ENCODE data around the gene MSL1. TPM values are rescaled to one million over a fixed set of nuclear protein-coding genes. Genes with fewer than 3 reads are reported as not detected.

The MSL1 gene
- total and polyA plus RNA-seq, 2 of the 13 experiments (the other 11 are each of a cell fraction or from before 2014, with no cell fraction given): 63.8 to 88.5 TPM

DNA sequence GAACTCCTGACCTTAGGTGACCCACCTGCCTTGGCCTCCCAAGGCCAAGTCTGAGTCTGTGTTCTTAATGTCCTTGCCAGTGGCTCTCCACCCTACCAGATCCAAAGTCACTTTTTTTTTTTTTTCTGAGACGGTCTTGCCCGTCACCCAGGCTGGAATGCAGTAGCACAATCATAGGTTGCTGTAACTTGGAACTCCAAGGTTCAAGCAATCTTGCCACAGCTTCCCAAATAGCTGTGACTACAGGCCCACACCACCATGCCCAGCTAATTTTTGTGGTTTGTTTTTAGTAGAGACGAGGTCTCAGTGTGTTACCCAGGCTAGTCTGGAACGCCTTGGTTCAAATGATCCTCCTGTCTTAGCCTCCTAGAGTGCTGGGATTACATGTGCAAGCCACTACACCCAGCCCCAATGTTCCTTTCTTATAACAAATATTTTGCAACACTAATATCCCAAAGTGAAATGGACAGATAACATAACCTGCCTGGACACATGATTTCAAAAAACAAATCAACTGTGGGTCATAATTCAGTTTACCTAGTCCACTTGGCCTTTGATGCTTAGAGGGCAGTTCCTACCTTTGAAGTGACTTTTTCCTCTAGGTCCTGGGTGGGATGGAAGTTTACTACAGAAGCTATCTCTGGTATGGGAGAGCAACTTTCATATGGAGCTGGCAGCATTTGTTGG is 51.5 kb downstream of the MSL1 start (continued):
- TF ChIP-seq JUN (CRISPR knock-in tag; IDR thresholded peaks at IDR 0.05): no peak
- TF ChIP-seq ISX (CRISPR knock-in tag; conservative IDR thresholded peaks at IDR 0.05): no peak
- TF ChIP-seq PHF5A (CRISPR knock-in tag; IDR thresholded peaks at IDR 0.05; ENCODE audit: low read depth, unreplicated experiment): no peak
- TF ChIP-seq ZNF264 (CRISPR knock-in tag; IDR thresholded peaks at IDR 0.05): 0 out of 2 replicates have a peak, but pooled peaks have one; percentile 55
- TF ChIP-seq, protein P1, sequence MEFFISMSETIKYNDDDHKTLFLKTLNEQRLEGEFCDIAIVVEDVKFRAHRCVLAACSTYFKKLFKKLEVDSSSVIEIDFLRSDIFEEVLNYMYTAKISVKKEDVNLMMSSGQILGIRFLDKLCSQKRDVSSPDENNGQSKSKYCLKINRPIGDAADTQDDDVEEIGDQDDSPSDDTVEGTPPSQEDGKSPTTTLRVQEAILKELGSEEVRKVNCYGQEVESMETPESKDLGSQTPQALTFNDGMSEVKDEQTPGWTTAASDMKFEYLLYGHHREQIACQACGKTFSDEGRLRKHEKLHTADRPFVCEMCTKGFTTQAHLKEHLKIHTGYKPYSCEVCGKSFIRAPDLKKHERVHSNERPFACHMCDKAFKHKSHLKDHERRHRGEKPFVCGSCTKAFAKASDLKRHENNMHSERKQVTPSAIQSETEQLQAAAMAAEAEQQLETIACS (CRISPR knock-in tag; IDR thresholded peaks at IDR 0.05): no peak
- no peak for TF ChIP-seq SRSF9 (IDR thresholded peaks at IDR 0.05; ENCODE audit: borderline replicate concordance, insufficient read depth, low read depth, low read length, poor library complexity, severe bottlenecking)
- TF ChIP-seq, protein P2, sequence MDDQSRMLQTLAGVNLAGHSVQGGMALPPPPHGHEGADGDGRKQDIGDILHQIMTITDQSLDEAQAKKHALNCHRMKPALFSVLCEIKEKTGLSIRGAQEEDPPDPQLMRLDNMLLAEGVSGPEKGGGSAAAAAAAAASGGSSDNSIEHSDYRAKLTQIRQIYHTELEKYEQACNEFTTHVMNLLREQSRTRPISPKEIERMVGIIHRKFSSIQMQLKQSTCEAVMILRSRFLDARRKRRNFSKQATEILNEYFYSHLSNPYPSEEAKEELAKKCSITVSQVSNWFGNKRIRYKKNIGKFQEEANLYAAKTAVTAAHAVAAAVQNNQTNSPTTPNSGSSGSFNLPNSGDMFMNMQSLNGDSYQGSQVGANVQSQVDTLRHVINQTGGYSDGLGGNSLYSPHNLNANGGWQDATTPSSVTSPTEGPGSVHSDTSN (CRISPR knock-in tag; IDR thresholded peaks at IDR 0.05; ENCODE audit: borderline replicate concordance): 0 out of 2 replicates have a peak, but pooled peaks have one; percentile 39
- no peak for TF ChIP-seq TAF1 (CRISPR knock-in tag; IDR thresholded peaks at IDR 0.05)
- peak; percentile 54; the same call in 1 of the 2 replicates for TF ChIP-seq NR2C2 (CRISPR knock-in tag; IDR thresholded peaks at IDR 0.05; ENCODE audit: borderline replicate concordance)
- TF ChIP-seq, protein P3, sequence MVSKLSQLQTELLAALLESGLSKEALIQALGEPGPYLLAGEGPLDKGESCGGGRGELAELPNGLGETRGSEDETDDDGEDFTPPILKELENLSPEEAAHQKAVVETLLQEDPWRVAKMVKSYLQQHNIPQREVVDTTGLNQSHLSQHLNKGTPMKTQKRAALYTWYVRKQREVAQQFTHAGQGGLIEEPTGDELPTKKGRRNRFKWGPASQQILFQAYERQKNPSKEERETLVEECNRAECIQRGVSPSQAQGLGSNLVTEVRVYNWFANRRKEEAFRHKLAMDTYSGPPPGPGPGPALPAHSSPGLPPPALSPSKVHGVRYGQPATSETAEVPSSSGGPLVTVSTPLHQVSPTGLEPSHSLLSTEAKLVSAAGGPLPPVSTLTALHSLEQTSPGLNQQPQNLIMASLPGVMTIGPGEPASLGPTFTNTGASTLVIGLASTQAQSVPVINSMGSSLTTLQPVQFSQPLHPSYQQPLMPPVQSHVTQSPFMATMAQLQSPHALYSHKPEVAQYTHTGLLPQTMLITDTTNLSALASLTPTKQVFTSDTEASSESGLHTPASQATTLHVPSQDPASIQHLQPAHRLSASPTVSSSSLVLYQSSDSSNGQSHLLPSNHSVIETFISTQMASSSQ (IDR thresholded peaks at IDR 0.05; ENCODE audit: low read depth): 0 out of 2 replicates have a peak, but pooled peaks have one; percentile 32
- TF ChIP-seq, protein P3 (CRISPR knock-in tag; IDR thresholded peaks at IDR 0.05; ENCODE audit: borderline replicate concordance): peak; percentile 25; the same call in 1 of the 2 replicates
- TF ChIP-seq HOXA7 (CRISPR knock-in tag; IDR thresholded peaks at IDR 0.05): no peak
- TF ChIP-seq, protein P4, sequence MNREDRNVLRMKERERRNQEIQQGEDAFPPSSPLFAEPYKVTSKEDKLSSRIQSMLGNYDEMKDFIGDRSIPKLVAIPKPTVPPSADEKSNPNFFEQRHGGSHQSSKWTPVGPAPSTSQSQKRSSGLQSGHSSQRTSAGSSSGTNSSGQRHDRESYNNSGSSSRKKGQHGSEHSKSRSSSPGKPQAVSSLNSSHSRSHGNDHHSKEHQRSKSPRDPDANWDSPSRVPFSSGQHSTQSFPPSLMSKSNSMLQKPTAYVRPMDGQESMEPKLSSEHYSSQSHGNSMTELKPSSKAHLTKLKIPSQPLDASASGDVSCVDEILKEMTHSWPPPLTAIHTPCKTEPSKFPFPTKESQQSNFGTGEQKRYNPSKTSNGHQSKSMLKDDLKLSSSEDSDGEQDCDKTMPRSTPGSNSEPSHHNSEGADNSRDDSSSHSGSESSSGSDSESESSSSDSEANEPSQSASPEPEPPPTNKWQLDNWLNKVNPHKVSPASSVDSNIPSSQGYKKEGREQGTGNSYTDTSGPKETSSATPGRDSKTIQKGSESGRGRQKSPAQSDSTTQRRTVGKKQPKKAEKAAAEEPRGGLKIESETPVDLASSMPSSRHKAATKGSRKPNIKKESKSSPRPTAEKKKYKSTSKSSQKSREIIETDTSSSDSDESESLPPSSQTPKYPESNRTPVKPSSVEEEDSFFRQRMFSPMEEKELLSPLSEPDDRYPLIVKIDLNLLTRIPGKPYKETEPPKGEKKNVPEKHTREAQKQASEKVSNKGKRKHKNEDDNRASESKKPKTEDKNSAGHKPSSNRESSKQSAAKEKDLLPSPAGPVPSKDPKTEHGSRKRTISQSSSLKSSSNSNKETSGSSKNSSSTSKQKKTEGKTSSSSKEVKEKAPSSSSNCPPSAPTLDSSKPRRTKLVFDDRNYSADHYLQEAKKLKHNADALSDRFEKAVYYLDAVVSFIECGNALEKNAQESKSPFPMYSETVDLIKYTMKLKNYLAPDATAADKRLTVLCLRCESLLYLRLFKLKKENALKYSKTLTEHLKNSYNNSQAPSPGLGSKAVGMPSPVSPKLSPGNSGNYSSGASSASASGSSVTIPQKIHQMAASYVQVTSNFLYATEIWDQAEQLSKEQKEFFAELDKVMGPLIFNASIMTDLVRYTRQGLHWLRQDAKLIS (CRISPR knock-in tag; IDR thresholded peaks at IDR 0.05): no peak
- no peak; the same call in 1 of the 2 replicates for TF ChIP-seq SMC3 (IDR thresholded peaks at IDR 0.05; ENCODE audit: low read length)
- no peak for TF ChIP-seq ZNF660 (CRISPR knock-in tag; IDR thresholded peaks at IDR 0.05; ENCODE audit: borderline replicate concordance, low read depth)
- TF ChIP-seq HNF4G (IDR thresholded peaks at IDR 0.05; ENCODE audit: borderline replicate concordance, low read depth, low read length): no peak; the same call in 1 of the 2 replicates
- no peak; the same call in 1 of the 2 replicates for TF ChIP-seq HNF4G (CRISPR knock-in tag; IDR thresholded peaks at IDR 0.05; ENCODE audit: borderline replicate concordance, low read depth)
- no peak for TF ChIP-seq ZNF562 (CRISPR knock-in tag; IDR thresholded peaks at IDR 0.05; ENCODE audit: borderline replicate concordance)
